Ectodermal cell (in vitro differentiated cells): ENCODE results near the gene CT55. TPM values are rescaled to one million over a fixed set of nuclear protein-coding genes. Genes with fewer than 3 reads are reported as not detected.
"Not testable (repeated sequence)": the region's sequence is repeated elsewhere in the genome, so short reads cannot be mapped to it uniquely, and the experiment has no call there.

Experiments used
- H3K27ac ChIP-seq: 2 replicates; pipeline ENCODE4 v1.7.0; 2013; ENCODE audit warnings: mild to moderate bottlenecking, low read depth, low read length; ENCODE audit not compliant: insufficient read depth, poor library complexity, severe bottlenecking
- H3K27me3 ChIP-seq: 2 replicates; pipeline ENCODE4 v1.7.0; 2013; ENCODE audit warnings: mild to moderate bottlenecking, low read length; ENCODE audit not compliant: insufficient read depth, control insufficient read depth, poor library complexity, severe bottlenecking
- H3K36me3 ChIP-seq: one replicate; pipeline ENCODE4 v1.7.0; 2013; ENCODE audit warnings: low read length; ENCODE audit not compliant: control insufficient read depth, insufficient read depth
- H3K4me1 ChIP-seq: one replicate; pipeline ENCODE4 v1.7.0; 2013; ENCODE audit warnings: low read length; ENCODE audit not compliant: control insufficient read depth, insufficient read depth
- H3K4me3 ChIP-seq: 2 replicates; pipeline ENCODE4 v1.7.0; 2013; ENCODE audit warnings: low read depth, low read length, control low read depth; ENCODE audit not compliant: insufficient read depth
- H3K9me3 ChIP-seq: 2 replicates; pipeline ENCODE4 v1.7.0; 2013; ENCODE audit warnings: mild to moderate bottlenecking, low read length, moderate library complexity; ENCODE audit not compliant: control insufficient read depth
- WGBS, 2 experiments: methylation state at CpG; one replicate each; pipeline ENCODE4 v1.1.7; 2013; ENCODE audit warnings: missing lambda C conversion rate in 2 of 2; 5-methylcytosine and 5-hydroxymethylcytosine counted together
- polyA plus RNA-seq, 4 experiments: library from polyadenylated mRNA; stranded (reverse); fragments of 50-300 nt; gene quantifications; one replicate each; pipeline ENCODE4 v1.2.3, GENCODE V29; 2013

Gene CT55, protein sequence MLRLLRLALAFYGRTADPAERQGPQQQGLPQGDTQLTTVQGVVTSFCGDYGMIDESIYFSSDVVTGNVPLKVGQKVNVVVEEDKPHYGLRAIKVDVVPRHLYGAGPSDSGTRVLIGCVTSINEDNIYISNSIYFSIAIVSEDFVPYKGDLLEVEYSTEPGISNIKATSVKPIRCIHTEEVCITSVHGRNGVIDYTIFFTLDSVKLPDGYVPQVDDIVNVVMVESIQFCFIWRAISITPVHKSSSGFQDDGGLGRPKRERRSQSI
- polyA plus RNA-seq (2013, experiment 1 of 4): 0.46 TPM
- polyA plus RNA-seq (2013, experiment 2 of 4): 0.18 TPM
- polyA plus RNA-seq (2013, experiment 3 of 4): not detected
- 0.16 TPM for polyA plus RNA-seq (2013, experiment 4 of 4)

GRCh38 chrX:135170877-135171519 lies at the start of gene CT55:
TSS of gene CT55 (minus strand) at chrX:135171398. CDS start at chrX:135171171, 227 bp downstream.
- H3K36me3 ChIP-seq: no peaks in the 10 kb centered on the region
- H3K4me3 ChIP-seq: no peak within 1 kb of the TSS
- 94% methylated on average over 27 of the region's 27 CpGs for WGBS, 2 experiments
- no peak within 1 kb of the TSS for H3K27ac ChIP-seq
- H3K27me3 ChIP-seq: no peaks in the 10 kb centered on the region
- no peaks in the 10 kb centered on the region for H3K4me1 ChIP-seq
- H3K9me3 ChIP-seq: no peaks in the 10 kb centered on the region

GRCh38 chrX:135213200-135213844 lies 42.1 kb upstream of the CT55 start:
- Histone ChIP-seq H3K4me1 (no peaks in the 10 kb centered on the region), H3K4me3 (no peak overlapping the region), H3K27me3 (no peaks in the 10 kb centered on the region), H3K36me3 (no peaks in the 10 kb centered on the region), H3K27ac (no peak overlapping the region), H3K9me3 (no peaks in the 10 kb centered on the region)
- 95 to 97% methylated on average over 8 of the region's 8 CpGs for WGBS, 2 experiments

- not testable (repeated sequence) for H3K27me3 ChIP-seq, H3K36me3 ChIP-seq, H3K27ac ChIP-seq, H3K9me3 ChIP-seq, H3K4me1 ChIP-seq, H3K4me3 ChIP-seq
- 32 to 39% methylated on average over 10 of the region's 11 CpGs for WGBS, 2 experiments
Measured at GRCh38 chrX:135206427-135206826, 35.2 kb upstream of the CT55 start.

- Histone ChIP-seq H3K4me3 (no peak overlapping the region), H3K27me3 (no peaks in the 10 kb centered on the region), H3K27ac (no peak overlapping the region), H3K9me3 (no peaks in the 10 kb centered on the region), H3K4me1 (no peaks in the 10 kb centered on the region), H3K36me3 (no peaks in the 10 kb centered on the region)
- 95 to 100% methylated on average over 4 of the region's 4 CpGs for WGBS, 2 experiments
Measured at GRCh38 chrX:135200297-135200696, 29.1 kb upstream of the CT55 start.

- no peaks in the 10 kb centered on the region for H3K4me1 ChIP-seq
- no peak overlapping the region for H3K27ac ChIP-seq
- H3K27me3 ChIP-seq: no peaks in the 10 kb centered on the region
- 89 to 91% methylated on average over 16 of the region's 16 CpGs for WGBS, 2 experiments
- H3K4me3 ChIP-seq: no peak overlapping the region
- H3K9me3 ChIP-seq: no peaks in the 10 kb centered on the region
- no peaks in the 10 kb centered on the region for H3K36me3 ChIP-seq
Measured at GRCh38 chrX:135194684-135195083, 23.5 kb upstream of the CT55 start.

GRCh38 chrX:135193740-135194139 lies 22.5 kb upstream of the CT55 start:
- 93 to 95% methylated on average over 6 of the region's 6 CpGs for WGBS, 2 experiments
- Histone ChIP-seq H3K27me3 (no peaks in the 10 kb centered on the region), H3K4me1 (no peaks in the 10 kb centered on the region), H3K27ac (no peak overlapping the region), H3K4me3 (no peak overlapping the region), H3K9me3 (no peaks in the 10 kb centered on the region), H3K36me3 (no peaks in the 10 kb centered on the region)

DNA sequence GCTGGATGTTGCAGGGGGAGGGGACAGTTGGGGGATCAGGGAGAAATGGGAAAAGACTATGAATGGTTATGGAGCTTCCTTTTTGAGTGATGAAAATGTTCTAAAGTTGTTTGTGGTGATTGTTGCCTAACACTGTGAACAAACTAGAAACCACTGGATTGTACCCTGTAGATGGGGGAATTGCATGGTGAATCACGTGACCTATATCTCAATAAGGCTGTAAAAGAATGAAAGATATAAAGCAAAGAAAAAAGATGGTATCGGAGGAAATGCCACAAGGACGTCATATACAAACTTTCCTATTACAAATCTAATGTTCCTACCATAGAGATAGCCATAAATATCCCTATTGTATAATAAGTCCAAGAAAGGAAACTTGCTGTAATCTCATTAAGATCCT lies 20.6 kb upstream of the CT55 start:
- no peaks in the 10 kb centered on the region for H3K36me3 ChIP-seq
- no peaks in the 10 kb centered on the region for H3K9me3 ChIP-seq
- WGBS, 2 experiments: 100% methylated on average over 1 of the region's 3 CpGs
- no peaks in the 10 kb centered on the region for H3K4me1 ChIP-seq
- H3K4me3 ChIP-seq: no peak overlapping the region
- H3K27ac ChIP-seq: no peak overlapping the region
- H3K27me3 ChIP-seq: no peaks in the 10 kb centered on the region

DNA sequence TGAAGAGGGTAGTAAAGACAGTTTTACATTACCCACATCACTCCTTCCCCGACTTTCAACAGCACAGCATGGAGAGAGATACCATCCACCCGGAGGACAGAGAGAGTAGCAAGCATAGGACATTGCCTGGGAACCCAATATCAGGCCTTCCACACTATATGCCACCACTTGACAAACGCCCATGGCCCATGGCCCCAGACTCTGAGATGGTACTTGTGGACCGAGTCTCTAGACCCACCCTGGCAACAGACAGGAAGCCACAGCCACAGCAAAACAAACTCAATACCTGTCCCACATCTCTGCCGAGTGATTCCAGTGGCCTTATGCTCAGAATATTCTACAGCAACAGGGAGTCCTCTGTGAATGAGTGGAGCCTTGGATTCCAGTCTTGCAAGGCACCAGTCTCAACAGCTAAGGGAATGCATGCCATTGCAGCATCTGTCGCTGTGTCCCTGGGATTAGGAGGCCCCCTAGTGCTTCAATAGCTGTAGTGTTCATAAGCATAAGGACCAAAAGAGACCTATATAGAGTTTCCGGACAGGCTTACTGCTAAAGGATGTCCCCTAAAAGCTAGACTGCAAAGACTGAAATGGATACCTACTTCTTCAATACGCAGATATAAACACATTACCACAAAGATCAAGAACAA lies 14.7 kb upstream of the CT55 start:
- WGBS, 2 experiments: 59 to 65% methylated on average over 7 to 8 of the region's 8 CpGs
- no peaks in the 10 kb centered on the region for H3K36me3 ChIP-seq
- H3K27ac ChIP-seq: no peak overlapping the region
- no peaks in the 10 kb centered on the region for H3K27me3 ChIP-seq
- H3K4me1 ChIP-seq: no peaks in the 10 kb centered on the region
- no peak overlapping the region for H3K4me3 ChIP-seq
- H3K9me3 ChIP-seq: no peaks in the 10 kb centered on the region

DNA sequence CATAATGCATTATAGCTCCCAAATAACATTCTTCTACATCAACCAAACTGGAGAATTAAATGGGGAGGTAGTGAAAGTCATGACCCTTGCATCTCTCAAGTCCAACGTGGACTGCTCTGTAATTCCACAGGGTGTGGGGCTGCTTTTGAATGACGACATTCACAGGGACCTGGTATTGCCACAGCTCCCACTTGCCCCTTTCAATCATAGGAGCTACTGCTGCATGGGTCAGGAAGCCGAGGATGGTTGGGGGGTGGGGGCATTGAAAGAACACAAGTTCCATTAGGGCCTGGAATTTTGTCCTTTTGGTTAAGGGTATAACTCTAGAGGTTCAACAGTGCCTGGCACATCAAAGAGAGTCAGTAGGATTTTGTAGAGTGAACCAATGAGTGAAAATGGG lies 7.4 kb upstream of the CT55 start:
- no peak overlapping the region for H3K27ac ChIP-seq
- no peaks in the 10 kb centered on the region for H3K9me3 ChIP-seq
- H3K27me3 ChIP-seq: no peaks in the 10 kb centered on the region
- no peaks in the 10 kb centered on the region for H3K4me1 ChIP-seq
- no peaks in the 10 kb centered on the region for H3K36me3 ChIP-seq
- no peak overlapping the region for H3K4me3 ChIP-seq
- 92 to 96% methylated on average over 3 of the region's 3 CpGs for WGBS, 2 experiments

DNA sequence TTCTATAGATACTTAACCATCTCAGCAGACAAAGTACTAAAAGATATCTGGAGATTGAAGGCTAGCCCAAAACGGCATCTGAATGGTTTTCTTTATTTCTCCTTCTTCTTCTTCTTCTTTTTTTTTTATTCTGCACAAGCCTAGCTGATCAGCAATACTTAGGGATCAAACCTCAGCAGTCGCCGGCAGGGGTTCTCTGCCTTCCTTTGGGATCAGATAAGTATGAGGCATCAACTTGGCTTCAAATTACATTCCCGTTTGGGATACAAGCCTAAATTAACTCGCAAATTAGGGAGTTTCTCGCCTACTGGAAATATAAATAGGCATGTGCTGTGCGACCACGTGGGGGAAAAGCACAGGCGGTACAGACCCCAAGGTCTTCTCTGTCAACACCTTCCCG lies 730 bp downstream of the CT55 start:
- 94 to 97% methylated on average over 10 of the region's 10 CpGs for WGBS, 2 experiments
- no peak overlapping the region for H3K4me3 ChIP-seq
- no peaks in the 10 kb centered on the region for H3K9me3 ChIP-seq
- no peak overlapping the region for H3K27ac ChIP-seq
- H3K36me3 ChIP-seq: no peaks in the 10 kb centered on the region
- no peaks in the 10 kb centered on the region for H3K27me3 ChIP-seq
- H3K4me1 ChIP-seq: no peaks in the 10 kb centered on the region
